Endothelial cell of umbilical vein (primary cell): Measurements from ENCODE around the gene CHI3L1. TPM values are rescaled to one million over a fixed set of nuclear protein-coding genes. Genes with fewer than 3 reads are reported as not detected.

Experiments used
- BruUV-seq: library from RNA; stranded (reverse); fragments of 400-500 nt; replicated peaks from 2 replicates; lab custom pipeline; 2021; lab: Mats Ljungman, UMichigan
- CTCF ChIA-PET: fragments of 300-600, 350-600 bp; sonication (Branson Sonifier 250); formaldehyde crosslinking; loops from one replicate; lab custom pipeline; 2021; ENCODE audit warnings: antibody characterized with exemption, inconsistent platforms; lab: Charles Lee
- POLR2A ChIA-PET: fragments of 300-600, 350-600 bp; sonication (Branson Sonifier 250); formaldehyde crosslinking; loops from one replicate; lab custom pipeline; 2021; ENCODE audit warnings: antibody characterized with exemption, inconsistent platforms; lab: Charles Lee
- DNase-seq: peaks from one replicate; pipeline ENCODE4 v3.0.0-alpha.2; 2011; ENCODE audit warnings: low read depth, low spot score
- FAIRE-seq: peaks from 2 replicates; lab custom pipeline; 2011; peaks lifted over from hg19 to GRCh38; lab: Jason Lieb, UNC
- H2AFZ ChIP-seq: 2 replicates; pipeline ENCODE4 v1.6.0; 2012; ENCODE audit warnings: low read depth, low read length, control low read depth, inconsistent platforms
- H3K27ac ChIP-seq: 2 replicates; pipeline ENCODE4 v1.5.1; 2011; ENCODE audit warnings: low read depth, mild to moderate bottlenecking, control low read depth, low read length, moderate library complexity; ENCODE audit not compliant: insufficient read depth
- H3K27me3 ChIP-seq, 2 experiments: 2 replicates each; pipeline versions ENCODE4 v1.6.0 to v1.6.1; 2011; ENCODE audit warnings: low read length in 2 of 2, mixed read lengths in 1 of 2; ENCODE audit not compliant: control insufficient read depth in 2 of 2, insufficient read depth in 2 of 2
- H3K36me3 ChIP-seq, 2 experiments: 2 replicates in 1 of 2; 3 replicates in 1 of 2; pipeline ENCODE4 v1.5.1; 2011; ENCODE audit warnings: low read length in 2 of 2, mild to moderate bottlenecking in 1 of 2, moderate library complexity in 1 of 2; ENCODE audit not compliant: control insufficient read depth in 2 of 2, insufficient read depth in 2 of 2; ENCODE audit errors: extremely low read depth in 1 of 2
- H3K4me1 ChIP-seq: 3 replicates; pipeline ENCODE4 v1.5.1; 2011; ENCODE audit warnings: mild to moderate bottlenecking, low read length; ENCODE audit not compliant: control insufficient read depth, insufficient read depth; ENCODE audit errors: extremely low read depth
- H3K4me2 ChIP-seq: 2 replicates; pipeline ENCODE4 v1.6.1; 2011; ENCODE audit warnings: low read length, control low read depth, mixed read lengths; ENCODE audit not compliant: insufficient read depth
- H3K4me3 ChIP-seq, 3 experiments: fragments of 200-600 bp in 1 of 3; sonication (generic), shearing (Covaris generic) in 1 of 3; replicated peaks in 1 of 3; 2 replicates each; pipeline ENCODE4 v1.5.1; 2011 to 2016; ENCODE audit warnings: control low read depth in 3 of 3, low read length in 3 of 3, mild to moderate bottlenecking in 2 of 3, inconsistent platforms in 1 of 3, low read depth in 1 of 3, moderate library complexity in 1 of 3; ENCODE audit not compliant: insufficient read depth in 1 of 3
- H3K79me2 ChIP-seq: 2 replicates; pipeline ENCODE4 v1.6.0; 2012; ENCODE audit warnings: low read length, inconsistent platforms; ENCODE audit not compliant: control insufficient read depth, insufficient read depth
- H3K9ac ChIP-seq: replicated peaks from 2 replicates; pipeline ENCODE3; 2011; ENCODE audit warnings: low read length, control low read depth; ENCODE audit not compliant: insufficient read depth; ENCODE audit errors: extremely low read depth
- H3K9me1 ChIP-seq: replicated peaks from 3 replicates; pipeline ENCODE4 v1.6.0; 2011; ENCODE audit warnings: mild to moderate bottlenecking, low read length; ENCODE audit not compliant: control insufficient read depth, insufficient read depth; ENCODE audit errors: extremely low read depth
- H3K9me3 ChIP-seq: replicated peaks from 2 replicates; pipeline ENCODE4 v1.5.1; 2012; ENCODE audit warnings: low read length, inconsistent platforms; ENCODE audit not compliant: control insufficient read depth, insufficient read depth
- H4K20me1 ChIP-seq: replicated peaks from 2 replicates; pipeline ENCODE3; 2011; ENCODE audit warnings: mild to moderate bottlenecking, low read length; ENCODE audit not compliant: control insufficient read depth, insufficient read depth; ENCODE audit errors: extremely low read depth
- EZH2 ChIP-seq: IDR thresholded peaks from 2 replicates; pipeline ENCODE4 v1.6.1; 2012; ENCODE audit warnings: borderline replicate concordance, low read depth, mild to moderate bottlenecking, moderate library complexity, low read length, inconsistent platforms; ENCODE audit not compliant: severe bottlenecking
- FOS ChIP-seq: IDR thresholded peaks from 2 replicates; pipeline ENCODE4 v1.6.1; 2011; ENCODE audit warnings: mild to moderate bottlenecking, low read length, moderate library complexity, borderline replicate concordance; ENCODE audit not compliant: insufficient read depth
- GATA2 ChIP-seq: IDR thresholded peaks from 2 replicates; pipeline ENCODE4 v1.7.0; 2011; ENCODE audit warnings: low read depth, mild to moderate bottlenecking, moderate library complexity, mixed read lengths, low read length; ENCODE audit not compliant: insufficient read length, insufficient read depth
- JUN ChIP-seq: IDR thresholded peaks from 2 replicates; pipeline ENCODE4 v1.6.1; 2011; ENCODE audit warnings: borderline replicate concordance, low read depth; ENCODE audit not compliant: insufficient read length, insufficient read depth
- MYC ChIP-seq: IDR thresholded peaks from one replicate; pipeline ENCODE4 v1.6.1; 2011; ENCODE audit warnings: mild to moderate bottlenecking, low read depth, low read length
- POLR2A ChIP-seq: IDR thresholded peaks from 2 replicates; pipeline ENCODE4 v1.6.1; 2012; ENCODE audit warnings: low read depth, mild to moderate bottlenecking, control low read depth, low read length
- POLR2AphosphoS5 ChIP-seq: IDR thresholded peaks from 2 replicates; pipeline ENCODE4 v1.6.1; 2012; ENCODE audit warnings: low read depth, mild to moderate bottlenecking, control low read depth, low read length, moderate library complexity; ENCODE audit not compliant: insufficient read depth
- dilution Hi-C: fragments of 300-500 bp; cut with MboI; formaldehyde crosslinking; loops from one replicate; pipeline ENCODE4 v1.15.0; 2019; ENCODE audit warnings: low sequenced_read_pairs; ENCODE audit not compliant: extremely low pct_ligation_motif_present
- intact Hi-C: fragments of 100-400 bp; cut with micrococcal nuclease; formaldehyde crosslinking; loops from one replicate; pipeline ENCODE4 v1.10.0; 2022
- polyA plus RNA-seq, 4 experiments: library from polyadenylated mRNA; depleted of rRNA in 3 of 4; stranded (reverse) in 3 of 4; unstranded in 1 of 4; fragments of >200 nt; gene quantifications; 2 replicates each; pipeline versions ENCODE4 v1.2.1 to v1.2.3, GENCODE V29; 2011 to 2012; ENCODE audit warnings: missing spikeins in 1 of 4
- total RNA-seq: library from RNA; stranded (reverse); gene quantifications from 2 replicates; pipeline ENCODE4 v1.2.3, GENCODE V29; 2021
- TF ChIP-seq, protein P1 (sequence below), 2 donors: IDR thresholded peaks; 1 replicate in 1 of 2; 2 replicates in 1 of 2; pipeline ENCODE4 v1.5.1; 2011; ENCODE audit warnings: low read length in 2 of 2, mild to moderate bottlenecking in 2 of 2, moderate library complexity in 2 of 2, control low read depth in 1 of 2, inconsistent platforms in 1 of 2, low read depth in 1 of 2; ENCODE audit not compliant: insufficient read depth in 1 of 2; ENCODE audit errors: extremely low read depth in 1 of 2
- TF ChIP-seq, protein P2 (sequence below): IDR thresholded peaks from 2 replicates; pipeline ENCODE4 v1.6.1; 2011; ENCODE audit not compliant: insufficient read depth, insufficient read length

CHI3L1 gene
- total and polyA plus RNA-seq, 2 donors (not counting 3 experiments of a cell fraction or from before 2014, with no cell fraction given) = not detected

- Histone ChIP-seq H3K4me1 (no peaks in the 10 kb centered on the region), H3K27ac (no peak overlapping the region), H3K9ac (no peak overlapping the region), H3K27me3 (peaks cover 15 to 17% of the 10 kb centered on the region in 2 experiments), H3K4me2 (no peak overlapping the region), H4K20me1 (no peaks in the 10 kb centered on the region), H2AFZ (no peak overlapping the region), H3K9me1 (no peaks in the 10 kb centered on the region), H3K4me3 (no peak overlapping the region), H3K36me3 (no peaks in the 10 kb centered on the region), H3K9me3 (no peaks in the 10 kb centered on the region), H3K79me2 (no peaks in the 10 kb centered on the region)
- dilution Hi-C loops = no loop called here
- no peak for DNase-seq
- ChIA-PET POLR2A (no interaction called here), CTCF (interaction anchor here (1.5 to 1.9 kb wide), 3 partner anchors 18 to 77 kb away, joined by 3 to 4 read pairs (median 4); no protein-coding TSS in a partner anchor)
- intact Hi-C loops = no loop called here
- BruUV-seq = no TSS peak
- TF ChIP-seq JUN = no peak
- TF ChIP-seq POLR2AphosphoS5 = no peak
- FAIRE-seq = no peak
Measured at GRCh38 chr1:203189951-203190352, 3.4 kb upstream of the CHI3L1 start.

DNA sequence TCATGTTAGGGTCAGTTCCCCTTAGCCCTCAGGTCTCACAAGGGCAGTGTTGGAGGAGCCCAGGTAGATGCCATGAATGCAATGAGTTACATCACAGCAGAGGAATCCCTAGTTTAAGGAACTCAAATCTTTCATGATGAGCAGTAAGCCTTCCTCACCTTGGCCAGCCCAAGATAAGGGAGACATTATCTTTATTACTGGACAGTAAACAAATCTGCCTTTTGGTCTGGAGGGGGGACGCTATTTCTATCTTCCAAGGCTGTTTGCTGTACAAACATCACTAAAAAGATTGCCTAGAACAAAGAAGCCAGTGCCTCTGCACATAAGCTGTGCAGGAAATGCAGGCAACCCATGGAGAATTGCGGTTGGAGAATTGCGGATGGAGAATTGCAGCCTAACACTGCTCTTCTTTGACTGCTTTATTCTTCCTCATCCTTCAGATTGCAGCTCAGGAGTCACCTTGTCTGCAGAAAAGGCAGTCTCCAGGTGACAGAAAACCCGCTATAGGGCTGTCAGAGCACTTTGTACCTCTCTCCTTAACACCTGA lies 2.3 kb upstream of the CHI3L1 start:
- POLR2A ChIA-PET = no interaction called here
- CTCF ChIA-PET = interaction anchor here (1.5 kb wide), 1 partner anchor 71 kb away, joined by 3 read pairs; no protein-coding TSS in a partner anchor
- H3K9me1 ChIP-seq = no peaks in the 10 kb centered on the region
- H3K4me3 ChIP-seq = no peak overlapping the region
- FAIRE-seq (no peak), DNase-seq (no peak)
- TF ChIP-seq POLR2AphosphoS5 (no peak), EZH2 (no peak), GATA2 (no peak), JUN (no peak), FOS (no peak), POLR2A (no peak), MYC (no peak)
- TF ChIP-seq, protein P1, sequence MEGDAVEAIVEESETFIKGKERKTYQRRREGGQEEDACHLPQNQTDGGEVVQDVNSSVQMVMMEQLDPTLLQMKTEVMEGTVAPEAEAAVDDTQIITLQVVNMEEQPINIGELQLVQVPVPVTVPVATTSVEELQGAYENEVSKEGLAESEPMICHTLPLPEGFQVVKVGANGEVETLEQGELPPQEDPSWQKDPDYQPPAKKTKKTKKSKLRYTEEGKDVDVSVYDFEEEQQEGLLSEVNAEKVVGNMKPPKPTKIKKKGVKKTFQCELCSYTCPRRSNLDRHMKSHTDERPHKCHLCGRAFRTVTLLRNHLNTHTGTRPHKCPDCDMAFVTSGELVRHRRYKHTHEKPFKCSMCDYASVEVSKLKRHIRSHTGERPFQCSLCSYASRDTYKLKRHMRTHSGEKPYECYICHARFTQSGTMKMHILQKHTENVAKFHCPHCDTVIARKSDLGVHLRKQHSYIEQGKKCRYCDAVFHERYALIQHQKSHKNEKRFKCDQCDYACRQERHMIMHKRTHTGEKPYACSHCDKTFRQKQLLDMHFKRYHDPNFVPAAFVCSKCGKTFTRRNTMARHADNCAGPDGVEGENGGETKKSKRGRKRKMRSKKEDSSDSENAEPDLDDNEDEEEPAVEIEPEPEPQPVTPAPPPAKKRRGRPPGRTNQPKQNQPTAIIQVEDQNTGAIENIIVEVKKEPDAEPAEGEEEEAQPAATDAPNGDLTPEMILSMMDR (IDR thresholded peaks at IDR 0.05; ENCODE audit: extremely low read depth in 1 of 2, insufficient read depth in 1 of 2, low read depth in 1 of 2, low read length in 2 of 2) = no peak
- TF ChIP-seq, protein P2, sequence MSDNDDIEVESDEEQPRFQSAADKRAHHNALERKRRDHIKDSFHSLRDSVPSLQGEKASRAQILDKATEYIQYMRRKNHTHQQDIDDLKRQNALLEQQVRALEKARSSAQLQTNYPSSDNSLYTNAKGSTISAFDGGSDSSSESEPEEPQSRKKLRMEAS = no peak
- intact Hi-C loops = no loop called here
- no peak overlapping the region for H3K4me2 ChIP-seq
- no peaks in the 10 kb centered on the region for H3K4me1 ChIP-seq
- H3K27me3 ChIP-seq = peaks cover 15 to 17% of the 10 kb centered on the region in 2 experiments
- no peaks in the 10 kb centered on the region for H3K36me3 ChIP-seq
- no peaks in the 10 kb centered on the region for H3K79me2 ChIP-seq
- BruUV-seq = no TSS peak
- H3K9me3 ChIP-seq = no peaks in the 10 kb centered on the region
- no peak overlapping the region for H3K9ac ChIP-seq
- no peaks in the 10 kb centered on the region for H4K20me1 ChIP-seq
- H3K27ac ChIP-seq = no peak overlapping the region
- dilution Hi-C loops = no loop called here
- H2AFZ ChIP-seq = no peak overlapping the region
